A673 (cell line): Measurements from ENCODE around the gene RHOD. TPM values are rescaled to one million over a fixed set of nuclear protein-coding genes. Genes with fewer than 3 reads are reported as not detected.

Experiments used
- BruUV-seq: library from RNA; stranded (reverse); fragments of 400-500 nt; replicated peaks from 2 replicates; lab custom pipeline; 2021; lab: Mats Ljungman, UMichigan
- CTCF ChIA-PET: fragments of 300-600 bp; sonication (Branson Sonifier 250); formaldehyde crosslinking; loops from one replicate; lab custom pipeline; 2022; ENCODE audit warnings: antibody characterized with exemption; lab: Charles Lee
- POLR2A ChIA-PET: fragments of 300-600 bp; sonication (Branson Sonifier 250); formaldehyde crosslinking; loops from one replicate; lab custom pipeline; 2022; ENCODE audit warnings: antibody characterized with exemption; ENCODE audit not compliant: low non-redundant PET; lab: Charles Lee
- DNase-seq: peaks from one replicate; pipeline ENCODE4 v3.0.0-alpha.2; 2015; ENCODE audit warnings: low spot score
- H3K27ac ChIP-seq: fragments of 200-600 bp; sonication (generic); 2 replicates; pipeline ENCODE4 v1.5.1; 2016; ENCODE audit warnings: mixed run types, low read depth, mild to moderate bottlenecking, mixed read lengths, antibody characterized with exemption, low read length; ENCODE audit not compliant: poor library complexity, severe bottlenecking
- H3K27me3 ChIP-seq: fragments of 200-600 bp; sonication (generic); replicated peaks from 2 replicates; pipeline ENCODE4 v1.6.1; 2017; ENCODE audit warnings: mixed run types, low read depth, mild to moderate bottlenecking, mixed read lengths, antibody characterized with exemption, low read length; ENCODE audit not compliant: insufficient read depth, poor library complexity
- H3K36me3 ChIP-seq: fragments of 200-600 bp; sonication (generic); 2 replicates; pipeline ENCODE4 v1.6.1; 2016; ENCODE audit warnings: mixed run types, mild to moderate bottlenecking, mixed read lengths, antibody characterized with exemption, low read length; ENCODE audit not compliant: insufficient read depth, poor library complexity, severe bottlenecking
- H3K4me1 ChIP-seq: fragments of 200-600 bp; sonication (generic); 2 replicates; pipeline ENCODE4 v1.6.1; 2017; ENCODE audit warnings: mixed run types, mild to moderate bottlenecking, mixed read lengths, antibody characterized with exemption, low read length; ENCODE audit not compliant: insufficient read depth, poor library complexity, severe bottlenecking
- H3K4me3 ChIP-seq: fragments of 200-600 bp; sonication (generic); 2 replicates; pipeline ENCODE4 v1.5.1; 2016; ENCODE audit warnings: low read depth, mixed run types, mild to moderate bottlenecking, mixed read lengths, low read length; ENCODE audit not compliant: poor library complexity, severe bottlenecking
- H3K9me3 ChIP-seq: fragments of 200-600 bp; sonication (generic); 2 replicates; pipeline ENCODE4 v1.6.1; 2016; ENCODE audit warnings: mixed run types, low read depth, mild to moderate bottlenecking, mixed read lengths, antibody characterized with exemption, low read length; ENCODE audit not compliant: poor library complexity, severe bottlenecking
- CTCF ChIP-seq: fragments of 300-800, 200-600 bp; sonication (generic); conservative IDR thresholded peaks from 2 replicates; pipeline ENCODE4 v1.5.1; 2017; ENCODE audit warnings: low read depth, mild to moderate bottlenecking, antibody characterized with exemption, low read length, moderate library complexity, mixed read lengths
- EZH2 ChIP-seq: fragments of 200-600 bp; sonication (generic); IDR thresholded peaks from 2 replicates; pipeline ENCODE4 v1.6.1; 2017; ENCODE audit warnings: borderline replicate concordance, low read depth, mild to moderate bottlenecking, mixed read lengths, antibody characterized with exemption, low read length; ENCODE audit not compliant: poor library complexity, severe bottlenecking
- intact Hi-C: fragments of 100-400 bp; cut with micrococcal nuclease; formaldehyde crosslinking; loops from one replicate; pipeline ENCODE4 v1.10.0; 2022; ENCODE audit not compliant: unreplicated experiment
- total RNA-seq: library from RNA; stranded (reverse); gene quantifications from 2 replicates; pipeline ENCODE4 v1.2.3, GENCODE V29; 2021

Gene RHOD
- total RNA-seq, 1 experiment from 2014 or later, result 0.88 TPM

DNA sequence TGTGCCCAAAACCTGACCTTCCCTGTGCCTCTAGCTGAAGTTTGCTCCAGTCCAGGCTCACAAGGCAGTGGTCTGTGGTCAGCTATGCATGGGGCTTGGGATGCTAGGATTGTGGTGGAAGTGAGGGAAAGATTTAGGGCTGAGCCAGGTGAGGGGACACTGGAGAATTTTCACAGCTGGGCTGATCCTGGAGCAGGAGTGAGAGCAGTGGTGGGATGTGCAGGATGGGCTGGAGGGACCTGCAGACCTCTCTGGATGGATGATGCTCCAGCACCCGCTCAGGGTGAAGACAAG, 38.5 kb downstream of the RHOD start:
- no peaks in the 10 kb centered on the region for H3K4me1 ChIP-seq
- ChIA-PET POLR2A (no interaction called here), CTCF (no interaction called here)
- DNase-seq, result no peak
- H3K9me3 ChIP-seq, result no peaks in the 10 kb centered on the region
- BruUV-seq, result no TSS peak
- intact Hi-C loops, result no loop called here
- H3K36me3 ChIP-seq, result no peaks in the 10 kb centered on the region
- no peak for TF ChIP-seq EZH2
- no peak; the same call in 1 of the 2 replicates for TF ChIP-seq CTCF
- no peak overlapping the region for H3K4me3 ChIP-seq
- H3K27me3 ChIP-seq, result no peaks in the 10 kb centered on the region
- H3K27ac ChIP-seq, result no peak overlapping the region

DNA sequence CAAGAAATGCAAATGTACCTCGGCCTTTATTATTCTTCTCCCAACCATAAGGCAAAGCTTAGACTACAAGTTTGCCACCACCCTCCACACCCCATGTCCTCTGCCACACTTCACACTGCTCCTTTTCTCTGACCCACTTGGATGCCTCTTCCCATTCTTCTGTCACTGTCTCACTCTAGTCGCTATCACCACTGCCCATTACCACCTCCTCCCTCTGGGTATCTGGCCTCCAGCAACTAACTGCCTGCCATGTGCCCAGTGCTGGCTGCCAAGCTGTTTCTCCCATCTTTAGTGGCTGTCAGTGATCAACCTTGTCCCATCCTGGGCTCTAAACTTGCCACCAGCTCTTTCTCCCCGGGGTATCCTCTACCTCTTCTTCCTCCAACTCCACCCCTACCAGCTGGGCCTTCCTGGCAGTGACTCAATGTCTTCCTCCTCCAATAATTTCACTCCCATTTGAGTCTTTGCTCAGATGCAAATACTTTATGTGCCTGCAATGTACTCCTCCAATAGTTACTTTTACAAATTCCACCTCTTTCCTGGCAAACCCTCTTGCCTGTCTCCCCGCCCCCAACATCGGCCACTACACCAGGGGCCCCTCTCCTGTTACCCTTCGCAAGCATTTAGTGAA, 42.3 kb downstream of the RHOD start:
- intact Hi-C loops, result no loop called here

DNA sequence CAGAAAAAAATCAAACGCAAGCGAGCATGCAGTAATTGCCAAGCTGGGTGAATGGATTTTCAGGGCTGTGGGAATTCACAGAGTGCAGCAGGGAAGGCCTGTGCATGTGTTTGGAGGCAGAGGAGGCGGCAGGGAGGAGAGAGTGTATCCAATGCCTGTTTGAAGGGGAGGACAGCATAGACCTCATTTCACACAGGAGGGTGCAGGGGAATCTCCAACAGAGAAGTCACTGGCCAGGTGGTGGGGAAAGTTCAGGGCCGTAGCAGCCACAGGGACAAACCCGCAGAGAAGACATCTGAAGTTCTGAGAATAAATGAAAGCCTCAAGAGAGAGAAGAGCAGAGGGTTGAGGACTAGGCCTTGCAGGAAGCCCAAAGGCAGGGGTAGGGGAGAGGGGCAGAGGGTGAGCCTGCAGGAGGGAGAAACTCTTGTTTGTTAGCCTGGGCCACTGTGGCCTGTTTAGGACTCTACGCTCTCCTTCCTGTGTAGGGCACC, 43.2 kb downstream of the RHOD start:
- H3K27me3 ChIP-seq, result no peaks in the 10 kb centered on the region
- POLR2A ChIA-PET, result no interaction called here
- TF ChIP-seq EZH2 (no peak), CTCF (no peak)
- DNase-seq, result no peak
- CTCF ChIA-PET, result interaction anchor here (0.5 kb wide), 1 partner anchor 47 kb away, joined by 7 read pairs; no protein-coding TSS in a partner anchor
- H3K4me1 ChIP-seq, result no peaks in the 10 kb centered on the region
- H3K4me3 ChIP-seq, result no peak overlapping the region
- intact Hi-C loops, result no loop called here
- no peaks in the 10 kb centered on the region for H3K36me3 ChIP-seq
- H3K27ac ChIP-seq, result no peak overlapping the region
- no peaks in the 10 kb centered on the region for H3K9me3 ChIP-seq
- BruUV-seq, result no TSS peak

More for the DNA sequence above, 42.3 kb downstream of the RHOD start:
- no TSS peak for BruUV-seq
- Histone ChIP-seq H3K4me1 (no peaks in the 10 kb centered on the region), H3K36me3 (no peaks in the 10 kb centered on the region), H3K9me3 (no peaks in the 10 kb centered on the region), H3K27ac (no peak overlapping the region), H3K27me3 (no peaks in the 10 kb centered on the region), H3K4me3 (no peak overlapping the region)
- ChIA-PET POLR2A (no interaction called here), CTCF (interaction anchor here (0.5 kb wide), 1 partner anchor 46 kb away, joined by 7 read pairs; no protein-coding TSS in a partner anchor)
- DNase-seq, result no peak
- TF ChIP-seq EZH2 (no peak), CTCF (no peak)
